Lower lobe of right lung (tissue), 2 donors: ENCODE results near the gene MYLK. TPM values are rescaled to one million over a fixed set of nuclear protein-coding genes. Genes with fewer than 3 reads are reported as not detected.

Source experiments
- ATAC-seq, 2 donors: fragments of 200-7000 bp; cut with Tn5 transposase; one replicate each; pipeline ENCODE4 v1.9.1; 2020 to 2022; ENCODE audit warnings: mild to moderate bottlenecking in 2 of 2, moderate library complexity in 2 of 2
- DNase-seq: peaks from one replicate; pipeline ENCODE4 v3.0.0-alpha.2; 2020
- H3K27ac ChIP-seq: fragments of 200-600 bp; one replicate; pipeline ENCODE4 v1.8.0; 2022
- H3K27me3 ChIP-seq: fragments of 200-600 bp; one replicate; pipeline ENCODE4 v1.8.0; 2022; ENCODE audit warnings: low read depth
- H3K36me3 ChIP-seq: fragments of 200-600 bp; one replicate; pipeline ENCODE4 v1.8.0; 2022; ENCODE audit warnings: mild to moderate bottlenecking
- H3K4me1 ChIP-seq: fragments of 200-600 bp; one replicate; pipeline ENCODE4 v1.8.0; 2022
- H3K4me3 ChIP-seq: fragments of 200-600 bp; one replicate; pipeline ENCODE4 v1.8.0; 2022; ENCODE audit warnings: mild to moderate bottlenecking
- H3K9me3 ChIP-seq: fragments of 200-600 bp; one replicate; pipeline ENCODE4 v1.8.0; 2022
- CTCF ChIP-seq: fragments of 200-600 bp; IDR thresholded peaks from one replicate; pipeline ENCODE4 v1.8.0; 2022; ENCODE audit warnings: antibody characterized with exemption, mild to moderate bottlenecking
- intact Hi-C: fragments of 100-400 bp; cut with DNase I; formaldehyde crosslinking; loops from one replicate; pipeline ENCODE4 v1.11.0; 2022
- total RNA-seq: library from RNA; stranded (reverse); fragmentation: NEBNext Ultra II Directional; extraction: Animal tissue kit (Norgen Biotek cat#: 25700); gene quantifications from one replicate; pipeline ENCODE4 v1.2.1, GENCODE V29; 2021
- donor health status: DM: no; HTN: yes; CAD: no; lungs with severe emphysema.

MYLK gene
- total RNA-seq, 1 donor from 2014 or later: 156 TPM

- Histone ChIP-seq H3K36me3 (no peaks in the 10 kb centered on the region), H3K27ac (peak overlapping the region; percentile 15), H3K4me1 (peaks cover 52% of the 10 kb centered on the region), H3K27me3 (no peaks in the 10 kb centered on the region), H3K4me3 (peak overlapping the region; percentile 46), H3K9me3 (no peaks in the 10 kb centered on the region)
- DNase-seq: no peak
- TF ChIP-seq CTCF: no peak
- no peak for ATAC-seq
- intact Hi-C loops: no loop called here
Observed at GRCh38 chr3:123698813-123699212, 185.3 kb downstream of the MYLK start.

GRCh38 chr3:123696808-123697207, 187.3 kb downstream of the MYLK start:
- TF ChIP-seq CTCF: no peak
- peak overlapping the region; percentile 25 for H3K4me3 ChIP-seq
- DNase-seq (no peak), ATAC-seq (no peak)
- peaks cover 8% of the 10 kb centered on the region for H3K36me3 ChIP-seq
- H3K4me1 ChIP-seq: peaks cover 60% of the 10 kb centered on the region
- peak overlapping the region; percentile 78 for H3K27ac ChIP-seq
- H3K27me3 ChIP-seq: no peaks in the 10 kb centered on the region
- intact Hi-C loops: no loop called here
- H3K9me3 ChIP-seq: no peaks in the 10 kb centered on the region

- peak overlapping the region; percentile 78 for H3K27ac ChIP-seq
- no peaks in the 10 kb centered on the region for H3K9me3 ChIP-seq
- TF ChIP-seq CTCF: no peak
- DNase-seq (no peak), ATAC-seq (no peak)
- peaks cover 12% of the 10 kb centered on the region for H3K36me3 ChIP-seq
- peak overlapping the region; percentile 25 for H3K4me3 ChIP-seq
- peaks cover 53% of the 10 kb centered on the region for H3K4me1 ChIP-seq
- H3K27me3 ChIP-seq: no peaks in the 10 kb centered on the region
- intact Hi-C loops: no loop called here
Observed at GRCh38 chr3:123695731-123696640, 188.1 kb downstream of the MYLK start.

GRCh38 chr3:123695152-123695551, 189.0 kb downstream of the MYLK start:
- Histone ChIP-seq H3K9me3 (no peaks in the 10 kb centered on the region), H3K36me3 (peaks cover 14% of the 10 kb centered on the region), H3K4me1 (peaks cover 58% of the 10 kb centered on the region), H3K27me3 (no peaks in the 10 kb centered on the region), H3K27ac (peak overlapping the region; percentile 78), H3K4me3 (peak overlapping the region; percentile 8)
- no peak for DNase-seq
- TF ChIP-seq CTCF: no peak
- intact Hi-C loops: no loop called here
- no peak for ATAC-seq

GRCh38 chr3:123694366-123695087, 189.6 kb downstream of the MYLK start:
- TF ChIP-seq CTCF: no peak
- Histone ChIP-seq H3K4me3 (peak overlapping the region; percentile 8), H3K9me3 (no peaks in the 10 kb centered on the region), H3K4me1 (peaks cover 64% of the 10 kb centered on the region), H3K27ac (peak overlapping the region; percentile 78), H3K36me3 (peaks cover 18% of the 10 kb centered on the region), H3K27me3 (no peaks in the 10 kb centered on the region)
- DNase-seq (no peak), ATAC-seq (no peak)
- intact Hi-C loops: no loop called here
